NCI-H1694 treated with DMSO at 0.1 percent for 48 hours (cell line): ENCODE results near the gene PHAF1.

Experiments used
- DNase-seq: peaks from one replicate; lab custom pipeline; 2025; lab: John Stamatoyannopoulos, UW

Gene PHAF1

GRCh38 chr16:67196881-67197280 lies 87.1 kb downstream of the PHAF1 start:
- DNase-seq, result no peak

GRCh38 chr16:67197704-67198103 lies 88.0 kb downstream of the PHAF1 start:
- DNase-seq, result no peak
